Medulla oblongata (tissue), 1 donor: Measurements from ENCODE around the gene RPL11.
"Not testable (repeated sequence)": the region's sequence is repeated elsewhere in the genome, so short reads cannot be mapped to it uniquely, and the experiment has no call there.

Source experiments
- DNase-seq: peaks from one replicate; pipeline ENCODE4 v3.0.0-alpha.2; 2015; ENCODE audit errors: extremely low spot score

Gene RPL11

GRCh38 chr1:23691499-23692307 is at the start of gene RPL11:
Gene RPL11 (plus strand): TSS chr1:23691806. CDS start chr1:23691824, 18 bp downstream.
- peak; percentile 97 for DNase-seq

- no peak for DNase-seq
Measured at GRCh38 chr1:23643736-23644554, 47.7 kb upstream of the RPL11 start.

DNA sequence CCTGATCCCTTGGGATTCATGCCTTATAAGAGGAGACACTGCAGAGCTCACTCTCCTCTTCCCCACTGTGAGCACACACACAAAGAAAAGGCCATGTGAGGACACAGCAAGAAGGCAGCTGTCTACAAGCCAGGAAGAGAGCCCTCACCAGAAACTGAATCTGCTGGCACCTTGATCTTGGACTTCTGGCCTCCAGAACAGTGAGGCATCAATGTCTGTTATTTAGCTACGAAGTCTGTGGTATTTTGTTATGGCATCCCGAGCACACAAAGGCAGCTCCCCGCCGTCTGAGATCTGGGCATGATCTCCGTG is 47.1 kb upstream of the RPL11 start:
- DNase-seq: no peak

DNA sequence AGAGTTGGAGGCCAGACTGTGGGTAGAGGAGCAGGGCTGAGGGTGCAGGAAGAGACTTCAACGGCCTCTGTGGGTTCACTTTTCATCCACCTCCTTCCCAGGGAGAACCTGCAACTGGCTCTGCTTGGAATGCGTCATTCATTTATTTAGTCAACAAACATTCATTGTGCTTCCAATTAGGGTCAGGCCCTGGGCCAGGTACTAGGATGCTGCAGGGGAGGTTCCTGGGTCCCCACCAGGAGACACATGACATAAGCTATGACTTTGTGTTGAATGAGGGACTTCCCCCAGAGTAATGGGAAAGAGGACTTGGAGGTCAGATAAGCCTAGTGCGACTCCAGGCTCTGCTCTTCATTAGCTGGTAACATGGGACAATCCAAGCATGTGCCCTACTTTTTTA is 46.3 kb upstream of the RPL11 start:
- DNase-seq: no peak

DNA sequence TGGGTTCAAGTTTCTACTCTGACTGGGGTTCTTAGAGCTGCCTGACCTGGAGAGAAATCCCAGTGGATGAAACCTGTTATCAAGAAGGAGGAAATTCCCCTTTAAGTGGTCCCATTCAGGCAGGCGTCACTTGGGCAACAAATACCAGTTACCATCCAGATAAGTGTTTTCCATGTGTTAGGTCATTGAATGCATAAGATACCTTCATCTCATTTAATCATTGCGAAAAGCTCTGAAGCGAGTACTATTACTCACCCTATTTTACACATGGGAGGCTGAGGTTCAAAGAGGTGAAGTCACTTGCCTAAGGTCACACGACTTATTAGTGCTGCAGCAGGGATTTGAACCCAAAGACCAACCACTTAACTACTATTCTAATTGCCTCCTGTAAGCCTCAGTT is 45.5 kb upstream of the RPL11 start:
- DNase-seq: no peak

DNA sequence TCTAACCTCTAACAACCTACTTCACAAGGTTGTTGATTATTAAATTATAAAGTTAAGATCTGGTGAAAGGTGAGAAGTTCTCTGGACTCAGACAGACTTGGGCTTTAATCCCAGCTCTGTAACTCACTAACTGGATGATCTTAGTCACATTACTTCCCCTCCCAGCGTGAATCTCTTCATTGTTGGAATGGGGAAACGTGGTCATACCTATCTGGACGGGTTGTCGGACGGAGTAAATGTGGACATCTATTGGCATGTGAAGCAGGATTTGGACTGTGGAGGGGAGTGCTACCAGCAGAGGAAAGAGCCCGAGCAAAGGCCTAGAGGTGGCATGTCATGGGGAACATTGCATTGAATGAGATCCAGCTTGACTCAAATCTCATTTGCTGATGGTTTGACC is 45.1 kb upstream of the RPL11 start:
- no peak for DNase-seq

DNA sequence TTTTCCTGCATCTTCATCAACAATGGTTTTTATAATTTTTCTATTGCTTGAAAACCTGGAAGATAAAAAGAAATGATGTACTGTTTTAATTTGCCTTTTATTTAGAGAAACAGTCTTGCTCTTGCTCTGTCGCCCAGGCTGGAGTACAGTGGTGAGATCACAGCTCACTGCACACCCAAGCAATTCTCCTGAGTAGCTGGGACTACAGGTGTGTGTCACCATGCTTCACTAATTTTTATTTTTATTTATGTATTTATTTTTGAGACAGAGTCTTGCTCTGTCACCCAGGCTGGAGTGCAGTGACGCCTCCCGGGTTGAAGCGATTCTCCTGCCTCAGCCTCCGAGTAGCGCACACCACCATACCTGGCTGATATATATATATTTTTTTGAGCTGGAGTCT is 43.0 kb upstream of the RPL11 start:
- DNase-seq: no peak

GRCh38 chr1:23649157-23649556 is 42.4 kb upstream of the RPL11 start:
- DNase-seq: not testable (repeated sequence)

DNA sequence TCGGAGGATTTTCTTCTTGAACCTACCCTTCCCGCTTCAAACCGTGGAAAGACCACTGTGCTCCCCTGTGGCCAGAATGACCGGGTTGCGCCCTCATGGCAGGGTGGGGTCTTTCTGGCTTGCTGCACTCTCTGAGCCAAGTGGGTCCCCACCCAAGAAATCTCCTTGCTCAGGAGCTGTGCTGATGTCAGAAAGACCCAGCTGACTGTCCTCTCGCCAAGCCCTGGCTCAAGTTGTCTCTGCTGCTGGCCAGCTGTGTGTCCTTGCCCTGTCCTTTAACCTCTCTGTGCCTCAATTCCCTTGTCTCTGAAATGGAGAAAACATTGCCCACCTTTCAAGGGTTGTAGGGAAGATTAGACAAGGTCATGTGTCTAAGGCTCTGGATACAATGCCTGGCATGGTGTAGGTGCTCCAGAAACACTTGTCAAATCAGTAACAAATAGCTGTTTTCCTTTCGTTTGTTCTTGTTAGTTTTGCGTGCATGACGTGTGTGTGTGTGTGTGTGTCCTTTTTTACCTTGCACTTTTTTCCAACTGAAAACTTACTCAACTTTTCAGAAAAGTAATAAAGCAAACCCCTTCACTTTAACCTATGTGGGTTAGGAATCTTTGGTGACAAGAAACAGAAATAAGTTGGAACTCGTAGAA is 41.1 kb upstream of the RPL11 start:
- DNase-seq: no peak

- DNase-seq: no peak
Measured at GRCh38 chr1:23651069-23651808, 40.4 kb upstream of the RPL11 start.

- peak; percentile 18 for DNase-seq
Measured at GRCh38 chr1:23657659-23658275, 33.8 kb upstream of the RPL11 start.

GRCh38 chr1:23660671-23661070 is 30.9 kb upstream of the RPL11 start:
- DNase-seq: no peak

- DNase-seq: no peak
Measured at GRCh38 chr1:23661887-23662286, 29.7 kb upstream of the RPL11 start.

- no peak for DNase-seq
Measured at GRCh38 chr1:23664837-23665795, 26.5 kb upstream of the RPL11 start.

DNA sequence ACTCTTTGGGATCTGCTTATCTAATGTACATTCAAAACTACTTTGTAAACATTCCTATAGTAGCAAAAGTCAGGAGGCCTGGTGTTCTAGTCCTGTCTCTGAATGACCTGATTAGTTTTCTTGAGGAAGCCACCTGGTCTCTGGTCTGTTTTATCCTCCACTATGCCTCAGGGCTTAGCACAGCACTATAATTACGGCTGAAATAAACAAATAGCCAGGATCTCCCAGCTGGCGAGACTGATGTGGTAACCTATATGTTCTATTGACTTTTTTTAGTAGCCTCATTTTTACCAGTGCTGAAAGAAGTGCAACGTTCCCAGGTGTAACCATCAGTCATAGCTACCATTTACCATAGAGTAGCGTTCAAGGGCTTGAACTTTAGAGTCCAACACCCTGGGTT is 24.2 kb upstream of the RPL11 start:
- DNase-seq: no peak

- DNase-seq: no peak
Measured at GRCh38 chr1:23670709-23671108, 20.9 kb upstream of the RPL11 start.

- no peak for DNase-seq
Measured at GRCh38 chr1:23673086-23673813, 18.4 kb upstream of the RPL11 start.

DNA sequence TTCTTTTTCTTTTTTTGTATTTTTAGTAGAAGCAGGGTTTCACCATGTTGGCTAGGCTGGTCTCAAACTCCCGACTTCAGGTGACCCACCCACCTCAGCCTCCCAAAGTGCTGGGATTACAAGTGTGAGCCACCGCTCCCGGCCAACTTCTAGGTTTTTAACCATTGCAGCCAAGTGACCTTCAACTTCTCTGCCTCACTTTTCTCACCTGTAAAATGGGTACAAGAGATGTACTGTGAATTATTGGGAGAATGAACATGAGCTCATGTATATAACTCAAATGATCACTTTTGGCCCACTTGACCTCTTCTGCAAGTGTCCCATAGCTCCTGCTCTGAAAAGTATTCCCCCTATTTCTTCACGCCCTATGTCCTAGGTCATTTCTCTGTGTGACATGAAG is 11.8 kb upstream of the RPL11 start:
- DNase-seq: no peak

DNA sequence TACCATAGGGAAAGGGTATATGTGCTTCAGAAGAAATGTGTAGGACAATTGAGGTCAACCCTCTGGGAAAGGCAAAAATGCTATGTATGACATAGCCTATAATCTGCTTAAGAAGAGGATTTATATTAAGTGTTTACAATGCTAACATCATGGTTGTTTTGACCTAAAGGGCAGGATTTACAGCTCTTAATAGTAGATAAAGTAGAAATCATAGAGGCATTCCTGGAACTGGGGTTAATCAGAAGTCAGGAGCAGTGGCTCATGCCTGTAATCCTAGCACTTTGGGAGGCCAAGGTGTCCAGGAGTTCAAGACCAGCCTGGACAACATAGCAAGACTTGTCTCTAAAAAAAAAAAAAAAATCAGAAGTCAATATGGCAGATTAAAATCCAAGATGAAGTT is 8.7 kb upstream of the RPL11 start:
- no peak for DNase-seq

DNA sequence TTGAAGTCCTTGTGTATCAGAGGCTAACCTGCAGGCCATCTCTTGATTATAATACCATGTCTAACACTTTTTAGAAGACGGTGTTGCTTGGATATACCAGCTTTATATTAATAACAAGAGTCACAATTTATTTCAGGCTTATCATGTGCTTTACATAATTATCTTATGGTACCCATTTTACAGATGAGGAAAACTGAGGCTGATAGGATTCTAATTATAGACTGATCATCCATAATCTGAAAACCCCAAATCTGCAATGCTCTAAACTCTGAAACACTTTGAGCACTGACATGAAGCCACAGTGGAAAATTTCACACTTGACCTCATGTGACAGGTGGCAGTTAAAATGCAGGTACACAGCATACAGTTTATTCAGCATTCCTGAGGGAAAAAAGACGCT is 7.2 kb upstream of the RPL11 start:
- no peak for DNase-seq
